Erythroblast (primary cell): Measurements from ENCODE around the gene MYLK.

Experiments
- GATA1 ChIP-seq: IDR thresholded peaks from 2 replicates; pipeline ENCODE4 v1.6.1; 2011; ENCODE audit warnings: low read depth, mild to moderate bottlenecking, control low read depth, low read length, moderate library complexity
- POLR2A ChIP-seq: IDR thresholded peaks from 2 replicates; pipeline ENCODE4 v1.6.1; 2011; ENCODE audit warnings: mild to moderate bottlenecking, low read length

DNA sequence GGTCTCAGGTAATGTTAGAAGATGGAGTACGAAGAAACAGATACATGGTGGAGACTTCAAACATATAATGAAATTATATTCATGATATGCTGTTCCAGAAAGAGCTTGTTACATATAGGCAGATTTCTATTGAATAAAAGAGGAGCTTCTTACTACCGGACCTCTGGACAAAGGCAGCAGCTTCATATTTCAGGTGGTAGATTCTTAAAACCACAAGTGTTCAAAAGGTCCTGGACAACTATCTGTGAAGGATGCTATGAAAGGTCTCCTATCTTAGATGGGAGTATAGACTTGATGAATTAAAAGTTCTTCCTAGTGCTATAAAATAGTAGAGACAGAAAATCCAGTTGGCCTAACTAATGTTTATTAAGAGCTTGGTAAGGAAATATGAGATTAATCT lies 43.2 kb downstream of the MYLK start:
- TF ChIP-seq POLR2A (no peak), GATA1 (no peak)
